GM23248 (cell line): ENCODE data around the gene FOXO1. TPM values are rescaled to one million over a fixed set of nuclear protein-coding genes. Genes with fewer than 3 reads are reported as not detected.

Experiments
- DNase-seq: peaks from one replicate; pipeline ENCODE4 v3.0.0-alpha.2; 2015
- H2AFZ ChIP-seq: fragments of 200-600 bp; sonication (generic); 2 replicates; pipeline ENCODE4 v1.6.1; 2016; ENCODE audit warnings: antibody characterized with exemption
- H3F3A ChIP-seq: fragments of 200-600 bp; sonication (generic); 2 replicates; pipeline ENCODE4 v1.6.1; 2016; ENCODE audit warnings: mild to moderate bottlenecking, antibody characterized with exemption, mixed run types; ENCODE audit not compliant: insufficient read depth
- H3K27ac ChIP-seq: fragments of 200-600 bp; sonication (generic); 2 replicates; pipeline ENCODE4 v1.5.1; 2016; ENCODE audit warnings: mild to moderate bottlenecking
- H3K27me3 ChIP-seq: fragments of 200-600 bp; sonication (generic); replicated peaks from 2 replicates; pipeline ENCODE4 v1.6.1; 2016; ENCODE audit warnings: mild to moderate bottlenecking; ENCODE audit not compliant: insufficient read depth
- H3K36me3 ChIP-seq: fragments of 200-600 bp; sonication (generic); 2 replicates; pipeline ENCODE4 v1.6.1; 2016; ENCODE audit warnings: low read depth, mild to moderate bottlenecking
- H3K4me1 ChIP-seq: fragments of 200-600 bp; sonication (generic); 2 replicates; pipeline ENCODE4 v1.6.1; 2016; ENCODE audit warnings: mild to moderate bottlenecking; ENCODE audit not compliant: insufficient read depth
- H3K4me2 ChIP-seq: fragments of 200-600 bp; sonication (generic); one replicate; pipeline ENCODE4 v1.6.1; 2016; ENCODE audit warnings: mild to moderate bottlenecking; ENCODE audit not compliant: unreplicated experiment
- H3K4me3 ChIP-seq: fragments of 200-600 bp; sonication (generic); 2 replicates; pipeline ENCODE4 v1.5.1; 2016; ENCODE audit warnings: mild to moderate bottlenecking
- H3K79me2 ChIP-seq: fragments of 200-600 bp; sonication (generic); 2 replicates; pipeline ENCODE4 v1.6.1; 2016; ENCODE audit warnings: mild to moderate bottlenecking; ENCODE audit not compliant: insufficient read depth
- H3K9ac ChIP-seq: fragments of 200-600 bp; sonication (generic); 2 replicates; pipeline ENCODE4 v1.6.1; 2016; ENCODE audit warnings: mild to moderate bottlenecking
- H3K9me2 ChIP-seq: fragments of 200-600 bp; sonication (generic); 2 replicates; pipeline ENCODE4 v1.6.1; 2016; ENCODE audit warnings: mixed run types, mild to moderate bottlenecking, moderate library complexity; ENCODE audit not compliant: insufficient read depth
- H3K9me3 ChIP-seq: fragments of 200-600 bp; sonication (generic); one replicate; pipeline ENCODE4 v1.6.1; 2017; ENCODE audit warnings: low read depth
- H4K20me1 ChIP-seq: fragments of 200-600 bp; sonication (generic); 2 replicates; pipeline ENCODE4 v1.6.0; 2016; ENCODE audit not compliant: insufficient read depth
- EZH2 ChIP-seq: fragments of 200-600 bp; sonication (generic); IDR thresholded peaks from 2 replicates; pipeline ENCODE4 v1.6.1; 2018; ENCODE audit warnings: antibody characterized with exemption, mild to moderate bottlenecking; ENCODE audit not compliant: insufficient read depth, poor library complexity, severe bottlenecking
- EZH2phosphoT487 ChIP-seq: fragments of 200-600 bp; sonication (generic); IDR thresholded peaks from 2 replicates; pipeline ENCODE4 v1.6.1; 2018; ENCODE audit warnings: antibody characterized with exemption, moderate library complexity, mild to moderate bottlenecking, low read depth; ENCODE audit not compliant: insufficient read depth
- WGBS, 2 experiments: methylation state at CpG; one replicate each; pipeline ENCODE4 v1.1.6; 2015 to 2017; ENCODE audit warnings: low lambda C conversion rate in 2 of 2, low coverage in 1 of 2; ENCODE audit errors: missing lambda C conversion rate in 2 of 2; 5-methylcytosine and 5-hydroxymethylcytosine counted together
- in situ Hi-C: fragments of 300-500 bp; cut with MboI; formaldehyde crosslinking; loops from 2 replicates; pipeline ENCODE4 v1.15.0; 2020
- polyA plus RNA-seq: library from polyadenylated mRNA; unstranded; fragments of >200 nt; fragmentation: Nextera tagmentation; extraction: Ambion mirVana; gene quantifications from 2 replicates; pipeline ENCODE4 v1.2.1, GENCODE V29; 2016
- total RNA-seq: library from RNA; depleted of rRNA; stranded (reverse); fragments of >200 nt; shearing (Covaris generic); gene quantifications from 2 replicates; pipeline ENCODE4 v1.2.3, GENCODE V29; 2014

FOXO1 gene
- total and polyA plus RNA-seq, 2 experiments from 2014 or later = 0.59 to 1.1 TPM

- in situ Hi-C loops = no loop called here
- H3K9me3 ChIP-seq = no peaks in the 10 kb centered on the region
- TF ChIP-seq EZH2phosphoT487 = no peak
- no peak for TF ChIP-seq EZH2
- no peaks in the 10 kb centered on the region for H3K36me3 ChIP-seq
- peaks cover 7% of the 10 kb centered on the region; the same call in 1 of the 2 replicates for H3K4me1 ChIP-seq
- no peaks in the 10 kb centered on the region for H3F3A ChIP-seq
- no peaks in the 10 kb centered on the region for H4K20me1 ChIP-seq
- no peak overlapping the region for H3K4me2 ChIP-seq
- 70 to 81% methylated on average over 1 of the region's 1 CpG for WGBS, 2 experiments
- H2AFZ ChIP-seq = no peak overlapping the region
- no peaks in the 10 kb centered on the region for H3K9me2 ChIP-seq
- DNase-seq = no peak
- H3K9ac ChIP-seq = no peak overlapping the region
- H3K27ac ChIP-seq = no peak overlapping the region
- H3K27me3 ChIP-seq = no peaks in the 10 kb centered on the region
- no peaks in the 10 kb centered on the region for H3K79me2 ChIP-seq
- no peak overlapping the region for H3K4me3 ChIP-seq
Observed at GRCh38 chr13:40622246-40622645, 44.2 kb downstream of the FOXO1 start.

DNA sequence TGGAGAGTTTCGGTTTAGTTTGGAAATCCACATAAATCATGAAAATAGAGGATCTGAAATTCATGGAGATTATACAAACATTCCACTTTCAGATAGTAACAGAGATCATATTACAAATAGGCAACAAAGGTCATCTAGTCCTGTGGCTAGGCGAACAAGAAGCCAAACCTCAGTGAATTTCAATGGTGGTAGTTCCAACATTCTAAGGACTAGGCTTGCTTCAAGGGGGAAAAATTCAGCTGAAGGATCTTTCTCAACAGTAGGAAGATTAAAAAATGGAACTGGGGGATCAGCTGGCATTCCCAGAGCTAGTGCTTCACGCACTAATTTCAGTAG, 47.0 kb downstream of the FOXO1 start:
- Histone ChIP-seq H2AFZ (no peak overlapping the region), H3K9ac (no peak overlapping the region), H4K20me1 (no peaks in the 10 kb centered on the region), H3K4me3 (no peak overlapping the region), H3K27ac (no peak overlapping the region), H3K4me1 (peaks cover 6% of the 10 kb centered on the region; the same call in 1 of the 2 replicates), H3K27me3 (no peaks in the 10 kb centered on the region), H3K36me3 (no peaks in the 10 kb centered on the region), H3K79me2 (no peaks in the 10 kb centered on the region), H3K9me3 (no peaks in the 10 kb centered on the region), H3K4me2 (no peak overlapping the region), H3F3A (no peaks in the 10 kb centered on the region), H3K9me2 (no peaks in the 10 kb centered on the region)
- no peak for TF ChIP-seq EZH2phosphoT487
- no peak for TF ChIP-seq EZH2
- in situ Hi-C loops = no loop called here
- WGBS, 2 experiments = 95 to 98% methylated on average over 3 of the region's 3 CpGs
- DNase-seq = no peak

DNA sequence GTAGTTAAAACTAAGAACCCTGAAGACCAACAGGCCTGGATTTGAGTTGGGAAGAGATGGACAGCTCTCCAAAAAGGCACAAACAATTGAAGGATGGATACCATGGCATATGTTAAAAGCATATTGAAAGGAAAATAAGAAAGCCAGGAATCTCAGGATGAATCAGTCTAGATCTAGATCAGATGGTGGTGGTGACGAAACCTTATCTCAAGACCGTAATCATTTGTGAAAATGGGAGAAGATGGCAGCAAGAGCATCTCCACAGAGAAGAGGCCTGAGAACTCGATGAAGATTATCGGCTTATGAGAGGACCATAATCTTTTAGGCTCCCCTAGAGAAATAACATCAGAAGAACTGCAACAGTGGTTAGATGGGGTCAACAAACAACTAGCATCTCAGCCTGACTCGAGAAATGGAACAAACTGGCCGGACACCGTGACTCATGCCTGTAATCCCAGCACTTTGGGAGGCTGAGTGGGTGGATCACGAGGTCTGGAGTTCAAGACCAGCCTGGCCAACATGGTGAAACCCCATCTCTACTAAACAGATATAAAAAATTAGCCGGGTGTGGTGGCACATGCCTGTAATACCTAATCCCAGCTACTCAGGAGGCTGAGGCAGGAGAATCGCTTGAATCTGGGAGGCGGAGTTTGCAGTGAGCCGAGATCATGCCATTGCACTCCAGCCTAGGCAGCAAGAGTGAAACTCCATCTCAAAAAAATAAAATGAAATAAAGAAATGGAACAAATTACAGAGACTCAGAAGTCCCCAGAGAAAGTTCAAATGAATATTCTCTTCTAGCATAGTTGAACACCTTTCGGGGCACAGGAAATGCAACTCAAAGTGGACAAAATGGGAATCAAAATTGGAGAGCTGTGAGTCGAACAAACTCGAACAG, 47.6 kb downstream of the FOXO1 start:
- H3K4me1 ChIP-seq = no peaks in the 10 kb centered on the region
- 88 to 90% methylated on average over 15 of the region's 15 CpGs for WGBS, 2 experiments
- H3K27me3 ChIP-seq = no peaks in the 10 kb centered on the region
- TF ChIP-seq EZH2 (no peak), EZH2phosphoT487 (no peak)
- no peaks in the 10 kb centered on the region for H4K20me1 ChIP-seq
- H3K27ac ChIP-seq = no peak overlapping the region
- H3K4me3 ChIP-seq = no peak overlapping the region
- no peak overlapping the region for H3K4me2 ChIP-seq
- in situ Hi-C loops = no loop called here
- no peak overlapping the region for H2AFZ ChIP-seq
- H3K79me2 ChIP-seq = no peaks in the 10 kb centered on the region
- H3F3A ChIP-seq = no peaks in the 10 kb centered on the region
- no peaks in the 10 kb centered on the region for H3K36me3 ChIP-seq
- no peaks in the 10 kb centered on the region for H3K9me2 ChIP-seq
- DNase-seq = no peak
- H3K9me3 ChIP-seq = no peaks in the 10 kb centered on the region
- H3K9ac ChIP-seq = no peak overlapping the region

- 89 to 91% methylated on average over 8 of the region's 8 CpGs for WGBS, 2 experiments
- no peaks in the 10 kb centered on the region for H3K36me3 ChIP-seq
Observed at GRCh38 chr13:40617801-40618356, 48.6 kb downstream of the FOXO1 start.

More at GRCh38 chr13:40617801-40618356, 48.6 kb downstream of the FOXO1 start:
- no peak for DNase-seq
- Histone ChIP-seq H3F3A (no peaks in the 10 kb centered on the region), H2AFZ (no peak overlapping the region), H3K27me3 (no peaks in the 10 kb centered on the region), H3K4me1 (no peaks in the 10 kb centered on the region), H3K79me2 (no peaks in the 10 kb centered on the region), H3K9me2 (no peaks in the 10 kb centered on the region), H3K4me2 (no peak overlapping the region), H4K20me1 (no peaks in the 10 kb centered on the region), H3K4me3 (no peak overlapping the region), H3K9ac (no peak overlapping the region), H3K9me3 (no peaks in the 10 kb centered on the region), H3K27ac (no peak overlapping the region)
- in situ Hi-C loops = no loop called here
- no peak for TF ChIP-seq EZH2
- no peak for TF ChIP-seq EZH2phosphoT487
